Stimulated activated naive CD8-positive, alpha-beta T cell treated with anti-CD3 and anti-CD28 coated beads, Interleukin-15, Interleukin-2, amounts not matched to agents 100 ng/mL and 50 ng/mL, for 24 hours (primary cell): ENCODE results near the gene LGALSL.

Experiments used
- H3K27ac Mint-ChIP-seq: one replicate; pipeline ENCODE4 v1.8.0; 2021; ENCODE audit warnings: mild to moderate bottlenecking, mixed read lengths
- H3K27me3 Mint-ChIP-seq: one replicate; pipeline ENCODE4 v1.8.0; 2021; ENCODE audit warnings: mixed read lengths
- H3K36me3 Mint-ChIP-seq: one replicate; pipeline ENCODE4 v1.8.0; 2021; ENCODE audit warnings: low read depth, mixed read lengths
- H3K4me1 Mint-ChIP-seq: one replicate; pipeline ENCODE4 v1.8.0; 2021; ENCODE audit warnings: low read depth, mixed read lengths
- H3K4me3 Mint-ChIP-seq: one replicate; pipeline ENCODE4 v1.8.0; 2021; ENCODE audit warnings: mild to moderate bottlenecking, mixed read lengths
- H3K9me3 Mint-ChIP-seq: one replicate; pipeline ENCODE4 v1.8.0; 2021; ENCODE audit warnings: mixed read lengths

LGALSL gene

GRCh38 chr2:64489081-64489751 lies 35.3 kb downstream of the LGALSL start:
- H3K27ac Mint-ChIP-seq: no peak overlapping the region
- H3K36me3 Mint-ChIP-seq: no peaks in the 10 kb centered on the region
- no peaks in the 10 kb centered on the region for H3K9me3 Mint-ChIP-seq
- peaks cover 11% of the 10 kb centered on the region for H3K4me1 Mint-ChIP-seq
- no peak overlapping the region for H3K4me3 Mint-ChIP-seq
- peaks cover 9% of the 10 kb centered on the region for H3K27me3 Mint-ChIP-seq

GRCh38 chr2:64491426-64491825 lies 37.5 kb downstream of the LGALSL start:
- no peak overlapping the region for H3K4me3 Mint-ChIP-seq
- no peak overlapping the region for H3K27ac Mint-ChIP-seq
- no peaks in the 10 kb centered on the region for H3K9me3 Mint-ChIP-seq
- peaks cover 11% of the 10 kb centered on the region for H3K4me1 Mint-ChIP-seq
- H3K27me3 Mint-ChIP-seq: peaks cover 12% of the 10 kb centered on the region
- no peaks in the 10 kb centered on the region for H3K36me3 Mint-ChIP-seq

- peaks cover 11% of the 10 kb centered on the region for H3K4me1 Mint-ChIP-seq
- H3K36me3 Mint-ChIP-seq: no peaks in the 10 kb centered on the region
- no peaks in the 10 kb centered on the region for H3K9me3 Mint-ChIP-seq
- no peak overlapping the region for H3K4me3 Mint-ChIP-seq
- no peak overlapping the region for H3K27ac Mint-ChIP-seq
- H3K27me3 Mint-ChIP-seq: peaks cover 16% of the 10 kb centered on the region
Observed at GRCh38 chr2:64492272-64492671, 38.3 kb downstream of the LGALSL start.

GRCh38 chr2:64492821-64493220 lies 38.9 kb downstream of the LGALSL start:
- H3K4me1 Mint-ChIP-seq: peaks cover 11% of the 10 kb centered on the region
- H3K9me3 Mint-ChIP-seq: no peaks in the 10 kb centered on the region
- no peaks in the 10 kb centered on the region for H3K36me3 Mint-ChIP-seq
- H3K4me3 Mint-ChIP-seq: no peak overlapping the region
- no peak overlapping the region for H3K27ac Mint-ChIP-seq
- H3K27me3 Mint-ChIP-seq: peaks cover 16% of the 10 kb centered on the region

- Mint-ChIP-seq H3K27me3 (peaks cover 21% of the 10 kb centered on the region), H3K4me3 (no peak overlapping the region), H3K27ac (no peak overlapping the region), H3K9me3 (no peaks in the 10 kb centered on the region), H3K4me1 (peaks cover 6% of the 10 kb centered on the region), H3K36me3 (no peaks in the 10 kb centered on the region)
Observed at GRCh38 chr2:64493788-64494187, 39.8 kb downstream of the LGALSL start.

GRCh38 chr2:64498438-64498837 lies 44.5 kb downstream of the LGALSL start:
- Mint-ChIP-seq H3K36me3 (no peaks in the 10 kb centered on the region), H3K4me3 (no peak overlapping the region), H3K27ac (no peak overlapping the region), H3K27me3 (peaks cover 17% of the 10 kb centered on the region), H3K9me3 (no peaks in the 10 kb centered on the region), H3K4me1 (no peaks in the 10 kb centered on the region)

GRCh38 chr2:64500549-64500948 lies 46.6 kb downstream of the LGALSL start:
- no peaks in the 10 kb centered on the region for H3K4me1 Mint-ChIP-seq
- H3K9me3 Mint-ChIP-seq: no peaks in the 10 kb centered on the region
- no peak overlapping the region for H3K27ac Mint-ChIP-seq
- H3K4me3 Mint-ChIP-seq: no peak overlapping the region
- H3K36me3 Mint-ChIP-seq: no peaks in the 10 kb centered on the region
- H3K27me3 Mint-ChIP-seq: peaks cover 18% of the 10 kb centered on the region

GRCh38 chr2:64501946-64502345 lies 48.0 kb downstream of the LGALSL start:
- Mint-ChIP-seq H3K4me3 (no peak overlapping the region), H3K9me3 (no peaks in the 10 kb centered on the region), H3K27ac (no peak overlapping the region), H3K27me3 (peaks cover 15% of the 10 kb centered on the region), H3K4me1 (no peaks in the 10 kb centered on the region), H3K36me3 (no peaks in the 10 kb centered on the region)

GRCh38 chr2:64502860-64503259 lies 48.9 kb downstream of the LGALSL start:
- H3K27ac Mint-ChIP-seq: no peak overlapping the region
- peaks cover 8% of the 10 kb centered on the region for H3K27me3 Mint-ChIP-seq
- H3K9me3 Mint-ChIP-seq: no peaks in the 10 kb centered on the region
- no peak overlapping the region for H3K4me3 Mint-ChIP-seq
- no peaks in the 10 kb centered on the region for H3K4me1 Mint-ChIP-seq
- H3K36me3 Mint-ChIP-seq: no peaks in the 10 kb centered on the region

- Mint-ChIP-seq H3K36me3 (no peaks in the 10 kb centered on the region), H3K9me3 (no peaks in the 10 kb centered on the region), H3K4me1 (no peaks in the 10 kb centered on the region), H3K27me3 (peaks cover 3% of the 10 kb centered on the region), H3K27ac (no peak overlapping the region), H3K4me3 (no peak overlapping the region)
Observed at GRCh38 chr2:64504774-64505720, 51.1 kb downstream of the LGALSL start.

- Mint-ChIP-seq H3K4me3 (no peak overlapping the region), H3K9me3 (no peaks in the 10 kb centered on the region), H3K27me3 (peaks cover 3% of the 10 kb centered on the region), H3K36me3 (no peaks in the 10 kb centered on the region), H3K4me1 (no peaks in the 10 kb centered on the region), H3K27ac (no peak overlapping the region)
Observed at GRCh38 chr2:64506686-64507085, 52.7 kb downstream of the LGALSL start.
